DMS153 treated with DMSO at 0.1 percent for 48 hours (cell line): ENCODE results near the gene LIN28A.

Experiments used
- DNase-seq: peaks from one replicate; lab custom pipeline; 2025; ENCODE audit not compliant: unreplicated experiment; lab: John Stamatoyannopoulos, UW

Gene LIN28A

GRCh38 chr1:26478159-26478558 lies 67.5 kb downstream of the LIN28A start:
- no peak for DNase-seq

DNA sequence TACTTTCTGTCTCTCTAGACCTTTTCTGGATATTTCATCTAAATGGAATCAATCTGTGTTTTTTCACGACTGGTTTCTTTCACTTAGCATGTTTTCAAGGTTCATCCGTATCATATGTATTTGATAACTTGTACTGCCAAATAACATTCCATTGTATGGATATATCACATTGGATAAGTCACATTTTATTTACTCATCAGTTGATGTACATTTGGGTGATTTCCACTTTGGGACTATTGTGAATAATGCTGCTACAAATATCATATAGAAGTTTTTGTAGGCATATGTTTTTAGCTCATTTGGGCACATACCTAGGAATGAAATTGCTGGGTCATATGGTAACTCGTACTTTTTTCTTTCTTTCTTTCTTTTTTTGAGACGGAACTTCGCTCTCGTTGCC lies 68.4 kb downstream of the LIN28A start:
- no peak for DNase-seq
